GM23338 (cell line): ENCODE data around the gene FAM89A.

Experiments
- CTCF ChIP-seq, 2 experiments: fragments of 200-600 bp in 1 of 2; sonication (generic) in 1 of 2; conservative IDR thresholded peaks; 2 replicates each; pipeline versions ENCODE4 v1.5.1 to v1.6.1; 2016 to 2017; ENCODE audit warnings: antibody characterized with exemption in 2 of 2, low read depth in 2 of 2, mild to moderate bottlenecking in 2 of 2, moderate library complexity in 1 of 2
- EZH2 ChIP-seq: fragments of 200-600 bp; sonication (generic); IDR thresholded peaks from one replicate; pipeline ENCODE4 v1.8.0; 2017; ENCODE audit warnings: antibody characterized with exemption, mild to moderate bottlenecking, low read depth; ENCODE audit not compliant: unreplicated experiment
- NANOG ChIP-seq: IDR thresholded peaks from 2 replicates; pipeline ENCODE4 v1.6.1; 2016; ENCODE audit warnings: antibody characterized with exemption, borderline replicate concordance

GRCh38 chr1:231059566-231060193 lies 19.6 kb upstream of the FAM89A start:
- no peak for TF ChIP-seq CTCF (conservative IDR thresholded peaks at IDR 0.05; ENCODE audit: low read depth in 2 of 2)
- no peak for TF ChIP-seq EZH2
- TF ChIP-seq NANOG: no peak
